Stimulated activated CD8-positive, alpha-beta memory T cell treated with anti-CD3 and anti-CD28 coated beads, Interleukin-12 subunit alpha, Interleukin-12 subunit beta, amount 100 ng/mL, for 24 hours (primary cell): ENCODE results near the gene CABS1.

Experiments used
- DNase-seq: peaks from one replicate; pipeline ENCODE4 v3.0.0-alpha.2; 2020; ENCODE audit errors: extremely low read depth

The CABS1 gene

GRCh38 chr4:70334681-70335080, at the start of gene CABS1:
CABS1 (plus strand) TSS chr4:70334981; CDS start chr4:70335040, 59 bp downstream.
- DNase-seq: no peak

GRCh38 chr4:70288651-70289050, 46.1 kb upstream of the CABS1 start:
- DNase-seq: no peak

- DNase-seq: no peak
These were observed 43.4 kb upstream of the CABS1 start for GRCh38 chr4:70291341-70291740.

GRCh38 chr4:70297576-70297975, 37.2 kb upstream of the CABS1 start:
- DNase-seq: no peak

GRCh38 chr4:70298051-70298450, 36.7 kb upstream of the CABS1 start:
- DNase-seq: no peak

- DNase-seq: no peak
These were observed 35.1 kb upstream of the CABS1 start for GRCh38 chr4:70299643-70300042.

GRCh38 chr4:70300215-70300614, 34.6 kb upstream of the CABS1 start:
- DNase-seq: no peak

- no peak for DNase-seq
These were observed 31.7 kb upstream of the CABS1 start for GRCh38 chr4:70303090-70303489.

- no peak for DNase-seq
These were observed 29.2 kb upstream of the CABS1 start for GRCh38 chr4:70305601-70306000.

GRCh38 chr4:70306076-70306475, 28.7 kb upstream of the CABS1 start:
- DNase-seq: no peak

- no peak for DNase-seq
These were observed 21.0 kb upstream of the CABS1 start for GRCh38 chr4:70313736-70314135.

GRCh38 chr4:70315928-70316327, 18.9 kb upstream of the CABS1 start:
- DNase-seq: no peak

GRCh38 chr4:70326052-70326451, 8.7 kb upstream of the CABS1 start:
- DNase-seq: no peak

- DNase-seq: no peak
These were observed 1.3 kb downstream of the CABS1 start for GRCh38 chr4:70336043-70336442.

- DNase-seq: no peak
These were observed 3.2 kb downstream of the CABS1 start for GRCh38 chr4:70337886-70338420.

- DNase-seq: no peak
These were observed 21.4 kb downstream of the CABS1 start for GRCh38 chr4:70356185-70356584.

GRCh38 chr4:70359115-70359661, 24.4 kb downstream of the CABS1 start:
- no peak for DNase-seq

- DNase-seq: no peak
These were observed 25.7 kb downstream of the CABS1 start, which contains the start of gene SMR3A for GRCh38 chr4:70360460-70360859. SMR3A (plus strand) TSS chr4:70360760; CDS start chr4:70362116, 1,356 bp downstream.

GRCh38 chr4:70364002-70364401, 29.2 kb downstream of the CABS1 start:
- no peak for DNase-seq

- no peak for DNase-seq
These were observed 30.7 kb downstream of the CABS1 start for GRCh38 chr4:70365479-70365878.

- DNase-seq: no peak
These were observed 33.0 kb downstream of the CABS1 start for GRCh38 chr4:70367813-70368212.

GRCh38 chr4:70371987-70372386, 37.2 kb downstream of the CABS1 start:
- no peak for DNase-seq

- DNase-seq: no peak
These were observed 38.0 kb downstream of the CABS1 start for GRCh38 chr4:70372760-70373159.

GRCh38 chr4:70380578-70380977, 45.8 kb downstream of the CABS1 start:
- DNase-seq: no peak
